ENCODE data around the gene ULBP2. TPM values are rescaled to one million over a fixed set of nuclear protein-coding genes. Genes with fewer than 3 reads are reported as not detected.
"Not testable (repeated sequence)": the region's sequence is repeated elsewhere in the genome, so short reads cannot be mapped to it uniquely, and the experiment has no call there.

Gene ULBP2
- total RNA-seq, 8 experiments from 2014 or later, result 0.54 to 43.6 (median 3.2) TPM

DNA sequence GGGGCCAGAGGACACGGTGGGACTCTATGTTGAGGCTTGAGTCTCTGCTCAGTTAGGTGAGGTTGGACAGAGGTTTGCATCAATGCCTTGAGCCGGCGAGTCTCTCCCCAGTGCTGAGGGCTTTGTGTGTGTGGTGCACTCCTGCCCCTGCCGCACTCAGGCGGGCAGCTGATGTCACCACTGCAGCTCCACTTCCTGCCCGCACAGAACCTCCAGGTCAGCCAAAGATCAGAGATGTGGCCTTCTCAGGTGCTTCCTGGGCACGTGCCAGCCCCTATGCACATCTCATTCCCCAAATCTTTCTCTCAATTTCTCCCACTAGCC, 49.6 kb downstream of the ULBP2 start:
- H3K27ac ChIP-seq; in situ Hi-C loops (cut with MboI; ENCODE audit: low pct_unique_long_range_greater_than_20kb in 2 of 9, low sequenced_read_pairs in 9 of 9, unreplicated experiment in 9 of 9): not testable (repeated sequence)
- WGBS, 10 experiments, result 0% methylated on average over 1 to 2 of the region's 7 CpGs; no CpG with 5 or more reads in 7 of the 10 experiments
- Histone ChIP-seq H3K4me1 (replicated peaks in 1 of 2) (peaks cover 0 to 17% of the 10 kb centered on the region in 2 donors), H3K4me3 (peak overlapping the region in 2 of 5 donors; percentile 24 to 33)
- ATAC-seq (replicated peaks in 6 of 8), result peak in 7 of 8 experiments; percentile 29 to 84 (median 79)

GRCh38 chr6:149991838-149992237, 50.0 kb downstream of the ULBP2 start:
- Histone ChIP-seq H3K4me3 (no peak overlapping the region), H3K4me1 (replicated peaks in 1 of 2) (peaks cover 0 to 17% of the 10 kb centered on the region in 2 donors), H3K27ac (no peak overlapping the region)
- ATAC-seq (replicated peaks in 6 of 8), result peak in 1 of 8 experiments; percentile 11
- 4 to 68% (median 45%) methylated on average over 2 to 4 of the region's 4 CpGs for WGBS, 10 experiments
- in situ Hi-C loops (cut with MboI; ENCODE audit: low pct_unique_long_range_greater_than_20kb in 2 of 9, low sequenced_read_pairs in 9 of 9, unreplicated experiment in 9 of 9), result no loop called here

DNA sequence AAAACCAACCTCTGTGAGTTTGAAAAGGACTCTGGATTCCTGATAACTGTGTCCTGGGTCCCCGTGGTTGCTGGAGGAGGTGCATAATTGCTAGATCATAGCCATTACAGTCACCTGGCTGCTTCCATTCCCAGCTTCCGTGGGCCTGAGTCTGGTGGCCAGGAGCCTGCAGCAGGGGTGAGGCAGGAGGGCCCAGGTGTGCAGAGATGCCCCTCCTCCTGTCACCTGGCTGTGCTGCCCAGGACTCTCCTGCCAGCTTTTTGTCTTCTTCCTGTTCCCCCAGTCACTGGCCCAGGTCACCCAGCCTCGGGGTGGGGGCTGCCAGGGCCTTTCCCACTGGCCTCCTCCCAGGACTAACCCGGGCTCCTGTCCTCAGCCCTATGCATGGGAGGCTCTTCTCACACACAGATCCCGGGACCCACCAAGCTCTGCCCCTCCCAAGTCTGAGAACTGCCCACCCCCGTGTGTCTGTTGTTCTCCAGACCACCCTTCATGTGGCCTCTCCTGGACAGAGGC, 53.5 kb downstream of the ULBP2 start:
- ATAC-seq (replicated peaks in 6 of 8), result no peak
- H3K27ac ChIP-seq, result no peak overlapping the region
- H3K4me1 ChIP-seq (replicated peaks in 1 of 2), result peaks cover 0 to 11% of the 10 kb centered on the region in 2 donors
- in situ Hi-C loops (cut with MboI; ENCODE audit: low pct_unique_long_range_greater_than_20kb in 2 of 9, low sequenced_read_pairs in 9 of 9, unreplicated experiment in 9 of 9), result no loop called here
- WGBS, 10 experiments, result 4 to 70% (median 37%) methylated on average over 1 to 4 of the region's 6 CpGs; no CpG with 5 or more reads in 4 of the 10 experiments
- H3K4me3 ChIP-seq, result no peak overlapping the region

- H3K4me1 ChIP-seq (replicated peaks in 1 of 2), result peaks cover 0 to 4% of the 10 kb centered on the region in 2 donors
- no peak for ATAC-seq (replicated peaks in 6 of 8)
- no peak overlapping the region for H3K4me3 ChIP-seq
- in situ Hi-C loops (cut with MboI; ENCODE audit: low pct_unique_long_range_greater_than_20kb in 2 of 9, low sequenced_read_pairs in 9 of 9, unreplicated experiment in 9 of 9), result no loop called here
- H3K27ac ChIP-seq, result no peak overlapping the region
- WGBS, 10 experiments, result 53 to 77% (median 62%) methylated on average over 3 to 6 of the region's 7 CpGs; no CpG with 5 or more reads in 6 of the 10 experiments
Measured at GRCh38 chr6:149995971-149996370, 54.2 kb downstream of the ULBP2 start.

Other genes starting within 250 kb of the ULBP2 start
- gene LATS1, start 223.9 kb upstream of the ULBP2 start, total RNA-seq, result 10 to 100 TPM; 12.5 to 32.1 (median 15.6) TPM
- 10 to 100 TPM; 17.3 to 35.9 (median 24.1) TPM for gene NUP43, start 195.5 kb upstream of the ULBP2 start, total RNA-seq
- 100 to 1,000 TPM in 4 of 8 experiments, 10 to 100 TPM in 4; 52.4 to 137 (median 99.5) TPM for gene PCMT1, start 192.3 kb upstream of the ULBP2 start, total RNA-seq
- 10 to 100 TPM; 10.1 to 31.2 (median 21.5) TPM for gene LRP11, start 77.7 kb upstream of the ULBP2 start, total RNA-seq
- gene RAET1E, start 43.9 kb upstream of the ULBP2 start, total RNA-seq, result 1 to 10 TPM in 2 of 8 experiments, under 1 TPM in 4, not detected in 2; 0.18 to 3.5 (median 0.51) TPM
- 1 to 10 TPM in 1 of 8 experiments, under 1 TPM in 2, not detected in 5; 0.18 to 5.2 (median 0.56) TPM for gene RAET1G, start 18.9 kb upstream of the ULBP2 start, total RNA-seq
- 10 to 100 TPM in 1 of 8 experiments, 1 to 10 TPM in 7; 1.7 to 12.2 (median 4.4) TPM for gene ULBP1, start 21.9 kb downstream of the ULBP2 start, total RNA-seq
- 10 to 100 TPM in 1 of 8 experiments, 1 to 10 TPM in 3, not detected in 4; 1.9 to 55.3 (median 4.2) TPM for gene RAET1L, start 83.5 kb downstream of the ULBP2 start, total RNA-seq
- gene ULBP3, start 127.1 kb downstream of the ULBP2 start, total RNA-seq, result 10 to 100 TPM in 5 of 8 experiments, 1 to 10 TPM in 3; 5.0 to 43.3 (median 13.1) TPM
- gene PPP1R14C, start 201.0 kb downstream of the ULBP2 start, total RNA-seq, result 10 to 100 TPM in 6 of 8 experiments, 1 to 10 TPM in 2; 6.5 to 66.6 (median 13.8) TPM

Measured in motor neuron (in vitro differentiated cells).